ENCODE results near the gene SURF1. TPM values are rescaled to one million over a fixed set of nuclear protein-coding genes. Genes with fewer than 3 reads are reported as not detected.
"Not testable (repeated sequence)": the region's sequence is repeated elsewhere in the genome, so short reads cannot be mapped to it uniquely, and the experiment has no call there.

Gene SURF1
- total RNA-seq, 1 donor from 2014 or later = 36.3 TPM

- H3K27ac Mint-ChIP-seq; H3K4me1 Mint-ChIP-seq (ENCODE audit: low read depth); H3K27me3 Mint-ChIP-seq (ENCODE audit: insufficient read depth); intact Hi-C loops (cut with micrococcal nuclease); H3K9me3 Mint-ChIP-seq; H3K36me3 Mint-ChIP-seq (ENCODE audit: low read depth); H3K4me3 Mint-ChIP-seq; DNase-seq (ENCODE audit: low spot score): not testable (repeated sequence)
These were observed 36.0 kb upstream of the SURF1 start for GRCh38 chr9:133392308-133392707.

GRCh38 chr9:133391449-133391848 lies 35.2 kb upstream of the SURF1 start:
- H3K4me1 Mint-ChIP-seq (ENCODE audit: low read depth); H3K27ac Mint-ChIP-seq; H3K4me3 Mint-ChIP-seq; H3K36me3 Mint-ChIP-seq (ENCODE audit: low read depth); DNase-seq (ENCODE audit: low spot score); H3K27me3 Mint-ChIP-seq (ENCODE audit: insufficient read depth); H3K9me3 Mint-ChIP-seq; intact Hi-C loops (cut with micrococcal nuclease): not testable (repeated sequence)

GRCh38 chr9:133390713-133391112 lies 34.4 kb upstream of the SURF1 start:
- Mint-ChIP-seq H3K36me3 (ENCODE audit: low read depth) (no peaks in the 10 kb centered on the region), H3K4me1 (ENCODE audit: low read depth) (no peaks in the 10 kb centered on the region), H3K27ac (no peak overlapping the region), H3K4me3 (no peak overlapping the region), H3K27me3 (ENCODE audit: insufficient read depth) (peaks cover 4% of the 10 kb centered on the region), H3K9me3 (no peaks in the 10 kb centered on the region)
- DNase-seq (ENCODE audit: low spot score) = no peak
- intact Hi-C loops (cut with micrococcal nuclease) = no loop called here

- Mint-ChIP-seq H3K4me1 (ENCODE audit: low read depth) (no peaks in the 10 kb centered on the region), H3K27ac (no peak overlapping the region), H3K36me3 (ENCODE audit: low read depth) (no peaks in the 10 kb centered on the region), H3K4me3 (no peak overlapping the region), H3K27me3 (ENCODE audit: insufficient read depth) (peaks cover 1% of the 10 kb centered on the region), H3K9me3 (no peaks in the 10 kb centered on the region)
- no peak for DNase-seq (ENCODE audit: low spot score)
- intact Hi-C loops (cut with micrococcal nuclease) = no loop called here
These were observed 33.3 kb upstream of the SURF1 start for GRCh38 chr9:133389562-133389961.

- H3K9me3 Mint-ChIP-seq = no peaks in the 10 kb centered on the region
- peaks cover 1% of the 10 kb centered on the region for H3K27me3 Mint-ChIP-seq (ENCODE audit: insufficient read depth)
- no peaks in the 10 kb centered on the region for H3K36me3 Mint-ChIP-seq (ENCODE audit: low read depth)
- H3K4me3 Mint-ChIP-seq = no peak overlapping the region
- H3K4me1 Mint-ChIP-seq (ENCODE audit: low read depth) = no peaks in the 10 kb centered on the region
- intact Hi-C loops (cut with micrococcal nuclease) = no loop called here
- no peak for DNase-seq (ENCODE audit: low spot score)
- no peak overlapping the region for H3K27ac Mint-ChIP-seq
These were observed 32.8 kb upstream of the SURF1 start for GRCh38 chr9:133389025-133389557.

- intact Hi-C loops (cut with micrococcal nuclease) = no loop called here
- no peaks in the 10 kb centered on the region for H3K27me3 Mint-ChIP-seq (ENCODE audit: insufficient read depth)
- H3K36me3 Mint-ChIP-seq (ENCODE audit: low read depth) = no peaks in the 10 kb centered on the region
- H3K4me3 Mint-ChIP-seq = no peak overlapping the region
- no peak overlapping the region for H3K27ac Mint-ChIP-seq
- no peaks in the 10 kb centered on the region for H3K4me1 Mint-ChIP-seq (ENCODE audit: low read depth)
- no peak for DNase-seq (ENCODE audit: low spot score)
- H3K9me3 Mint-ChIP-seq = no peaks in the 10 kb centered on the region
These were observed 31.4 kb upstream of the SURF1 start for GRCh38 chr9:133387680-133388079.

GRCh38 chr9:133386338-133386737 lies 30.1 kb upstream of the SURF1 start:
- H3K9me3 Mint-ChIP-seq = no peaks in the 10 kb centered on the region
- no peak overlapping the region for H3K27ac Mint-ChIP-seq
- H3K27me3 Mint-ChIP-seq (ENCODE audit: insufficient read depth) = no peaks in the 10 kb centered on the region
- H3K36me3 Mint-ChIP-seq (ENCODE audit: low read depth) = no peaks in the 10 kb centered on the region
- intact Hi-C loops (cut with micrococcal nuclease) = no loop called here
- DNase-seq (ENCODE audit: low spot score) = no peak
- H3K4me3 Mint-ChIP-seq = no peak overlapping the region
- no peaks in the 10 kb centered on the region for H3K4me1 Mint-ChIP-seq (ENCODE audit: low read depth)

- Mint-ChIP-seq H3K27me3 (ENCODE audit: insufficient read depth) (no peaks in the 10 kb centered on the region), H3K36me3 (ENCODE audit: low read depth) (no peaks in the 10 kb centered on the region), H3K4me3 (no peak overlapping the region), H3K27ac (no peak overlapping the region), H3K4me1 (ENCODE audit: low read depth) (no peaks in the 10 kb centered on the region), H3K9me3 (no peaks in the 10 kb centered on the region)
- DNase-seq (ENCODE audit: low spot score) = no peak
- intact Hi-C loops (cut with micrococcal nuclease) = no loop called here
These were observed 29.2 kb upstream of the SURF1 start for GRCh38 chr9:133385452-133385851.

GRCh38 chr9:133384736-133385321 lies 28.5 kb upstream of the SURF1 start:
- Mint-ChIP-seq H3K27me3 (ENCODE audit: insufficient read depth) (no peaks in the 10 kb centered on the region), H3K9me3 (no peaks in the 10 kb centered on the region), H3K36me3 (ENCODE audit: low read depth) (no peaks in the 10 kb centered on the region), H3K27ac (no peak overlapping the region), H3K4me3 (no peak overlapping the region), H3K4me1 (ENCODE audit: low read depth) (no peaks in the 10 kb centered on the region)
- DNase-seq (ENCODE audit: low spot score) = no peak
- intact Hi-C loops (cut with micrococcal nuclease) = no loop called here

GRCh38 chr9:133383438-133383837 lies 27.2 kb upstream of the SURF1 start:
- H3K4me1 Mint-ChIP-seq (ENCODE audit: low read depth) = no peaks in the 10 kb centered on the region
- intact Hi-C loops (cut with micrococcal nuclease) = no loop called here
- no peak for DNase-seq (ENCODE audit: low spot score)
- H3K4me3 Mint-ChIP-seq = no peak overlapping the region
- no peaks in the 10 kb centered on the region for H3K36me3 Mint-ChIP-seq (ENCODE audit: low read depth)
- no peak overlapping the region for H3K27ac Mint-ChIP-seq
- no peaks in the 10 kb centered on the region for H3K27me3 Mint-ChIP-seq (ENCODE audit: insufficient read depth)
- no peaks in the 10 kb centered on the region for H3K9me3 Mint-ChIP-seq

- DNase-seq (ENCODE audit: low spot score) = no peak
- intact Hi-C loops (cut with micrococcal nuclease) = no loop called here
- no peaks in the 10 kb centered on the region for H3K9me3 Mint-ChIP-seq
- no peaks in the 10 kb centered on the region for H3K27me3 Mint-ChIP-seq (ENCODE audit: insufficient read depth)
- no peak overlapping the region for H3K4me3 Mint-ChIP-seq
- H3K27ac Mint-ChIP-seq = no peak overlapping the region
- H3K36me3 Mint-ChIP-seq (ENCODE audit: low read depth) = no peaks in the 10 kb centered on the region
- no peaks in the 10 kb centered on the region for H3K4me1 Mint-ChIP-seq (ENCODE audit: low read depth)
These were observed 26.3 kb upstream of the SURF1 start for GRCh38 chr9:133382507-133383141.

- no peaks in the 10 kb centered on the region for H3K9me3 Mint-ChIP-seq
- H3K27ac Mint-ChIP-seq = no peak overlapping the region
- no peaks in the 10 kb centered on the region for H3K4me1 Mint-ChIP-seq (ENCODE audit: low read depth)
- H3K4me3 Mint-ChIP-seq = no peak overlapping the region
- no peaks in the 10 kb centered on the region for H3K27me3 Mint-ChIP-seq (ENCODE audit: insufficient read depth)
- intact Hi-C loops (cut with micrococcal nuclease) = no loop called here
- no peaks in the 10 kb centered on the region for H3K36me3 Mint-ChIP-seq (ENCODE audit: low read depth)
- no peak for DNase-seq (ENCODE audit: low spot score)
These were observed 24.4 kb upstream of the SURF1 start for GRCh38 chr9:133380734-133381133.

- peaks cover 7% of the 10 kb centered on the region for H3K36me3 Mint-ChIP-seq (ENCODE audit: low read depth)
- DNase-seq (ENCODE audit: low spot score) = no peak
- no peak overlapping the region for H3K4me3 Mint-ChIP-seq
- intact Hi-C loops (cut with micrococcal nuclease) = loop anchor here (10.0 kb wide), 1 partner anchor 1025 kb away; the partner anchor contains the start of gene SETX
- H3K9me3 Mint-ChIP-seq = no peaks in the 10 kb centered on the region
- no peaks in the 10 kb centered on the region for H3K27me3 Mint-ChIP-seq (ENCODE audit: insufficient read depth)
- no peak overlapping the region for H3K27ac Mint-ChIP-seq
- H3K4me1 Mint-ChIP-seq (ENCODE audit: low read depth) = peaks cover 5% of the 10 kb centered on the region
These were observed 23.1 kb upstream of the SURF1 start for GRCh38 chr9:133379153-133380086.

All from activated T-helper 1 cell treated with anti-CD3 and anti-CD28 coated beads, Interleukin-12 subunit alpha, Interleukin-12 subunit beta, Interleukin-2, Interleukin-4 antibody, amounts not matched to agents 30 ng/mL and 10 ng/mL and 1 ng/mL, durations not matched to agents 14 hours and 24 hours and 36 hours (primary cell).